C4-2B (cell line): ENCODE measurements around the gene ZNF280A.
"Not testable (repeated sequence)": the region's sequence is repeated elsewhere in the genome, so short reads cannot be mapped to it uniquely, and the experiment has no call there.

Source experiments
- H3K27ac ChIP-seq: fragments of 450-650 bp; 2 replicates; pipeline ENCODE4 v1.5.1; 2017
- ZFX ChIP-seq: fragments of 450-650 bp; IDR thresholded peaks from 2 replicates; pipeline ENCODE4 v1.6.1; 2017
- TF ChIP-seq, protein P1 (sequence below): fragments of 450-650 bp; conservative IDR thresholded peaks from 2 replicates; pipeline ENCODE4 v1.5.1; 2017; ENCODE audit warnings: mild to moderate bottlenecking

ZNF280A gene

DNA sequence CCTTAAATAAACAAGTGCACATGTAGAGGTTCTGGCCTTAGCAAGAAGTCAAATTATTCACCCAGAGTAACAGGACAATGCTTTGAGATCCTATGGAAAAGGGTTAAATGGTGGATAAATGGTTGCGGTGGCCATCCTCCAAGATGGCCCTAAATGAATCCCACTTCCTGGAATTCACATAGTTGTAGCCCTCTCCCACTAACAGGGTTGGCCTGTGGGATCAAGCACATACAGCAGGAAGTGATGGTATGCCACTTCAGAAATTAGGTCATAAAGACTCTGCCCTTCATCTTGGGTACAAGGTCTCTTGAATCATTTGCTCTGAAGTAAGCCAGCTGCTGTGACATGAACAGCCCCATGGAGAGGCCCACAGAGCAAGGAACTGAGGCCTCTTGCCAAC lies 13.3 kb downstream of the ZNF280A start:
- TF ChIP-seq, protein P1, sequence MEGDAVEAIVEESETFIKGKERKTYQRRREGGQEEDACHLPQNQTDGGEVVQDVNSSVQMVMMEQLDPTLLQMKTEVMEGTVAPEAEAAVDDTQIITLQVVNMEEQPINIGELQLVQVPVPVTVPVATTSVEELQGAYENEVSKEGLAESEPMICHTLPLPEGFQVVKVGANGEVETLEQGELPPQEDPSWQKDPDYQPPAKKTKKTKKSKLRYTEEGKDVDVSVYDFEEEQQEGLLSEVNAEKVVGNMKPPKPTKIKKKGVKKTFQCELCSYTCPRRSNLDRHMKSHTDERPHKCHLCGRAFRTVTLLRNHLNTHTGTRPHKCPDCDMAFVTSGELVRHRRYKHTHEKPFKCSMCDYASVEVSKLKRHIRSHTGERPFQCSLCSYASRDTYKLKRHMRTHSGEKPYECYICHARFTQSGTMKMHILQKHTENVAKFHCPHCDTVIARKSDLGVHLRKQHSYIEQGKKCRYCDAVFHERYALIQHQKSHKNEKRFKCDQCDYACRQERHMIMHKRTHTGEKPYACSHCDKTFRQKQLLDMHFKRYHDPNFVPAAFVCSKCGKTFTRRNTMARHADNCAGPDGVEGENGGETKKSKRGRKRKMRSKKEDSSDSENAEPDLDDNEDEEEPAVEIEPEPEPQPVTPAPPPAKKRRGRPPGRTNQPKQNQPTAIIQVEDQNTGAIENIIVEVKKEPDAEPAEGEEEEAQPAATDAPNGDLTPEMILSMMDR = no peak
- no peak for TF ChIP-seq ZFX
- no peak overlapping the region for H3K27ac ChIP-seq

GRCh38 chr22:22498267-22498666 lies 21.8 kb downstream of the ZNF280A start:
- TF ChIP-seq ZFX = no peak
- TF ChIP-seq, protein P1 = no peak
- no peak overlapping the region for H3K27ac ChIP-seq

- H3K27ac ChIP-seq = not testable (repeated sequence)
Measured at GRCh38 chr22:22491589-22491988, 28.5 kb downstream of the ZNF280A start.

DNA sequence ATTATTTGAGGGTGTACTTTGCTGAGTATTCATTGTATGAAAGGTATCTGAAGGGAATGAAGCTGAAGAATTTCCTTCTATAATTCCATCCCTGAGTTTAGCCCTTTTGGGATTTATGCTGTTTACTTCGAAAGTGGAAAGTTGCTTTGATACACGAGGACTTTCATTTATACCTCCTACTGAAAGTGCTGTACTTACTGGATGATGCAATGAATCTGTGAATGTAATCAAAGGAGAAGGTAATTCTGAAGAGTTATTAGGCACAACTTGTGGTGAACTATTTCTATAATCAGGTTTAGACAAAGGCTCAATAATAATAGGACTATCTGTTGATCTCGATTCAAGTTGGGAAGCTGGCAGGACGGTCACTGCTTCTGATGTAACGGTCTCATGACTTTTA lies 31.3 kb downstream of the ZNF280A start:
- TF ChIP-seq, protein P1 = no peak
- TF ChIP-seq ZFX = no peak
- no peak overlapping the region for H3K27ac ChIP-seq

DNA sequence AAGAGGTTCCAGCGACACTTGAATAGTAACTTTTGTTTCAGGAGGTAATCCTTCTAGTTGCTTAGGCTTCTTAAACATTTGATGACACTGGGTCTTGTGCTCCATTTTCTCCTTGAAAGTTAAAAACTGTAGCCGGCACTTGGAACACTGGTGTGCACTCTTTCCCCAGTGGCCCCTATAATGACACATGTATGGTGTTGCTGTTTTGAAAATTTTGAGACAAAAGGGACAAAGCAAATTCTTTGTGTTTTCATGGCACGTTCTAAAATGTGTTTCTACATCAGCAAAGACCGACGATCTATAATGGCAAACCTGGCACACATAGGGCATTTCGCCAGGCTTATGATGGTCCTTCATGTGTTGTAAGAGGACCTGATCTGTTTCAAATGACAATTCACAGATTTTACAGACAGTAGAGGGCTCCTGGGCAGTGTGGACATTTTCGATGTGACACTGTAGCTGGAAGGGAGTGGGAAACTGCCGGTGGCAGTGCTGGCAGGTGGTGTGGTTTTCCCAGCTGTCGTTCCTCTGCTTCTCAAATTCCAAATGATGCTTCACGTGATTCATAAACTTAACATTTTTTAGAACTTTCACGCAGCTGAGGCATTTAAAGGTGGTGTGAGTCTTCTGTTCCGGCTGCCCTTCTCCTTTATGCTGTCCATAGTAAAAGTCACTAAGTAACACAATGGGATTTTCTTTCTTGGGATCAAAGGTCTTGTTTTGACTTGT lies 32.0 kb downstream of the ZNF280A start:
- no peak overlapping the region for H3K27ac ChIP-seq
- TF ChIP-seq, protein P1 = no peak
- no peak for TF ChIP-seq ZFX

DNA sequence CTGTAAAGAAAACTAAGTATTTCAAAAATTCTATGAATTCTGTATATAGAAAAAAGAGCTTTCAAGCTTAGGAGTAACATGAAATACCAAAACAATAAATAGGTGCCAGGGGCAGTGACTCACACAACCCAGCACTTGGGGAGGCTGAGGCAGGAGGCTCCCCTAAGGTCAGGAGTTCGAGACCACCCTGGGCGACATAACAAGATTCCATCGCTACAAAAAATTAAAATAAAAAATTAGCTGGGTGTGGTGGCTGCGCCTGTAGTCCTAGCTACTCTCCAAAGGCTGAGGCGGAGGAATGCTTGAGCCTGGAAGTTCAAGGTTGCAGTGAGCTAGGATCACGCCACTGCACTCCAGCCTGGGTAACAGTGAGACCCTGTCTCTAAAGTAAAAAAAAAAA lies 33.0 kb downstream of the ZNF280A start:
- no peak overlapping the region for H3K27ac ChIP-seq
- TF ChIP-seq, protein P1 = no peak
- no peak for TF ChIP-seq ZFX

DNA sequence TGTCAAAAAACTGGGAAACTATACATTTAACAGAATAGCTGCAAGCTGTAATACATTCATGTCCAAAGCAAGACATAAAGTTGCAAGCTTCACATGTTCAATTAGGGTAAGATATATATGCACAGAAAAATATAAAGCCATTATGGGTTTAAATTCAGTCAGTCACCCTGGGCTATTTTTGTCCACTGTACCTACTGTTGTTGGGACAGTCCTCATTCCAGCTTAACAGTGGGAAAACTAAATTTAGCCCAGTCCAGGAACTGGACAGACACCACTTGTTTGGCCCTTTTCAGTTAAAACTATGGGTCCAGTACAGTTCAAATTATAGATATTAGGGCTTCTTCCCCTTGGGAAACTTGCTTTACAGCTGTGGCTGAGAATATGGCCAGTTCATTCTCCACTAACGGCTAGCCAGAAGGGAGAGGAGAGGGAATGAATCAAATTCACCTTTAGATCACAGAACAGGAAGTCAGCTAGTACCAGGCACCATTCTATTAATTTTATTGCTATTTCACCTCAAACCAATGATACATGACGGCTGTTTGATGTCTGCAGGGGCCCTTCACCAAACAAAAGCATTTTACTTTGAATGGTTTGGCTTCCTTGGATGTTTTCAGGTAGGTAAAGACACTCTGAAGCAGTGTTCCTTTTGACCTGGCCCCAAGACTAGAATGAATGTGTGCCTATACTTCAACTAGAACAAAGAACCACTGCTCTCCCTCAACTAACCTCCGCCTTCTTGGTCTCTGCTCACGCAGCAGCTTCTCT lies 33.8 kb downstream of the ZNF280A start:
- H3K27ac ChIP-seq = no peak overlapping the region
- no peak for TF ChIP-seq ZFX
- TF ChIP-seq, protein P1 = no peak
